A549 (cell line): ENCODE measurements around the gene HSD11B1L. TPM values are rescaled to one million over a fixed set of nuclear protein-coding genes. Genes with fewer than 3 reads are reported as not detected.

Experiments
- ATAC-seq, 2 experiments: fragments of 200-7000 bp in 1 of 2; fragments of >200 bp in 1 of 2; cut with Nextera tagmentation in 1 of 2; cut with Tn5 transposase in 1 of 2; 3 replicates each; pipeline versions ENCODE4 v1.8.0 to v1.9.1; 2018 to 2020; ENCODE audit warnings: mild to moderate bottlenecking in 1 of 2, moderate library complexity in 1 of 2
- CTCF ChIA-PET: fragments of 300-600 bp; sonication (Branson Sonifier 250); formaldehyde crosslinking; extraction: SDS; loops from one replicate; lab custom pipeline; 2021; ENCODE audit warnings: antibody characterized with exemption, inconsistent platforms; lab: Yijun Ruan, JAX
- POLR2A ChIA-PET: fragments of 350-600 bp; formaldehyde crosslinking; extraction: SDS; loops from one replicate; lab custom pipeline; 2021; ENCODE audit warnings: antibody characterized with exemption, inconsistent platforms; lab: Yijun Ruan, JAX
- DNase-seq, 2 experiments: peaks; one replicate each; pipeline versions ENCODE4 v3.0.0 to v3.0.0-alpha.2; 2011 to 2016; ENCODE audit warnings: low read depth in 1 of 2, low spot score in 1 of 2
- FAIRE-seq: peaks from 2 replicates; lab custom pipeline; 2011; peaks lifted over from hg19 to GRCh38; lab: Jason Lieb, UNC
- H3K27ac ChIP-seq, 2 experiments: fragments of >200 bp; sonication (Bioruptor Twin); formaldehyde crosslinking; 3 replicates each; pipeline ENCODE4 v1.5.1; 2016 to 2017
- H3K4me1 ChIP-seq: fragments of >200 bp; sonication (Bioruptor Twin); formaldehyde crosslinking; 3 replicates; pipeline ENCODE4 v1.6.1; 2016
- H3K4me2 ChIP-seq: fragments of >200 bp; sonication (Bioruptor Twin); formaldehyde crosslinking; 3 replicates; pipeline ENCODE4 v1.6.1; 2016
- H3K4me3 ChIP-seq: fragments of >200 bp; sonication (Bioruptor Twin); formaldehyde crosslinking; 3 replicates; pipeline ENCODE4 v1.5.1; 2016
- H3K9me3 ChIP-seq: fragments of >200 bp; sonication (Bioruptor Twin); formaldehyde crosslinking; 3 replicates; pipeline ENCODE4 v1.6.1; 2016
- CBX2 ChIP-seq: fragments of 200-600 bp; sonication (generic); IDR thresholded peaks from 2 replicates; pipeline ENCODE4 v1.6.1; 2016; ENCODE audit warnings: low read depth, mild to moderate bottlenecking, borderline replicate concordance
- CEBPB ChIP-seq, 2 experiments: fragments of >200 bp in 1 of 2; sonication (Bioruptor Twin) in 1 of 2; formaldehyde crosslinking in 1 of 2; IDR thresholded peaks; 2 replicates each; pipeline ENCODE4 v1.6.1; 2012 to 2016
- EHMT2 ChIP-seq: fragments of 200-600 bp; sonication (generic); IDR thresholded peaks from 2 replicates; pipeline ENCODE4 v1.6.1; 2016; ENCODE audit warnings: antibody characterized with exemption, low read depth, mild to moderate bottlenecking, moderate library complexity
- FOSL2 ChIP-seq, 2 experiments: fragments of 450-650 bp in 1 of 2; fragments of >200 bp in 1 of 2; sonication (Bioruptor Twin) in 1 of 2; formaldehyde crosslinking; IDR thresholded peaks; 2 replicates each; pipeline versions ENCODE4 v1.5.0 to v1.6.1; 2016 to 2020; ENCODE audit warnings: mild to moderate bottlenecking in 1 of 2, moderate library complexity in 1 of 2
- FOXS1 ChIP-seq: fragments of 250-450 bp; sonication (Bioruptor Pico); IDR thresholded peaks from 2 replicates; pipeline ENCODE4 v1.5.0; 2020; ENCODE audit warnings: mild to moderate bottlenecking, moderate library complexity
- HES2 ChIP-seq: fragments of >200 bp; sonication (Bioruptor Twin); formaldehyde crosslinking; IDR thresholded peaks from 2 replicates; pipeline ENCODE4 v1.6.1; 2016
- HEYL ChIP-seq: fragments of 250-450 bp; sonication (Bioruptor Pico); IDR thresholded peaks from 2 replicates; pipeline ENCODE4 v1.8.0; 2021; ENCODE audit warnings: mild to moderate bottlenecking, moderate library complexity
- HOXA7 ChIP-seq: fragments of 250-450 bp; sonication (Bioruptor Pico); IDR thresholded peaks from 2 replicates; pipeline ENCODE4 v1.5.0; 2020; ENCODE audit warnings: mild to moderate bottlenecking, moderate library complexity
- HOXB13 ChIP-seq: fragments of 250-450 bp; sonication (Bioruptor Pico); IDR thresholded peaks from 2 replicates; pipeline ENCODE4 v1.5.0; 2020; ENCODE audit warnings: low read depth, mild to moderate bottlenecking, moderate library complexity
- JUNB ChIP-seq: fragments of >200 bp; sonication (Bioruptor Twin); formaldehyde crosslinking; IDR thresholded peaks from 2 replicates; pipeline ENCODE4 v1.6.1; 2016
- KDM5A ChIP-seq: fragments of 200-600 bp; sonication (generic); IDR thresholded peaks from 2 replicates; pipeline ENCODE4 v1.6.1; 2016; ENCODE audit warnings: antibody characterized with exemption, mild to moderate bottlenecking
- MYC ChIP-seq: IDR thresholded peaks from 2 replicates; pipeline ENCODE4 v1.6.1; 2012; ENCODE audit warnings: mild to moderate bottlenecking, inconsistent platforms, low read length, improper control_type of control experiment, borderline replicate concordance
- NPAS2 ChIP-seq: fragments of 250-450 bp; sonication (Bioruptor Pico); IDR thresholded peaks from 2 replicates; pipeline ENCODE4 v1.8.0; 2022; ENCODE audit warnings: mild to moderate bottlenecking, moderate library complexity, borderline replicate concordance
- RARB ChIP-seq: fragments of 250-450 bp; sonication (Bioruptor Pico); IDR thresholded peaks from 2 replicates; pipeline ENCODE4 v1.8.0; 2021; ENCODE audit warnings: mild to moderate bottlenecking, moderate library complexity
- RNF2 ChIP-seq: fragments of 200-600 bp; sonication (generic); IDR thresholded peaks from 2 replicates; pipeline ENCODE4 v1.6.1; 2016; ENCODE audit warnings: low read depth, mild to moderate bottlenecking, antibody characterized with exemption, moderate library complexity, borderline replicate concordance
- SMC3 ChIP-seq: fragments of >200 bp; sonication (Bioruptor Twin); formaldehyde crosslinking; IDR thresholded peaks from 3 replicates; pipeline ENCODE4 v1.6.1; 2018; ENCODE audit warnings: inconsistent platforms
- ZC3H11A ChIP-seq: fragments of 450-650 bp; IDR thresholded peaks from 2 replicates; pipeline ENCODE4 v1.6.1; 2014; ENCODE audit warnings: antibody characterized with exemption, mild to moderate bottlenecking
- ZFP36 ChIP-seq: fragments of 450-650 bp; IDR thresholded peaks from 2 replicates; pipeline ENCODE4 v1.6.1; 2014; ENCODE audit warnings: borderline replicate concordance; ENCODE audit not compliant: partially characterized antibody
- WGBS: methylation state at CpG from one replicate; pipeline ENCODE4 v1.1.6; 2017; ENCODE audit errors: missing lambda C conversion rate; 5-methylcytosine and 5-hydroxymethylcytosine counted together
- polyA plus RNA-seq, 4 experiments: library from polyadenylated mRNA; depleted of rRNA in 3 of 4; stranded (reverse); fragments of >200 nt; fragmentation: RNase III in 1 of 4; extraction: RNeasy Plus Mini Kit Qiagen cat#74134 plus additional on column Dnase treatment in 1 of 4; gene quantifications; 2 replicates in 3 of 4; 3 replicates in 1 of 4; pipeline ENCODE4 v1.2.3, GENCODE V29; 2011 to 2017
- TF ChIP-seq, protein P1 (sequence below): fragments of >200 bp; sonication (Bioruptor Twin); formaldehyde crosslinking; IDR thresholded peaks from 3 replicates; pipeline ENCODE4 v1.6.1; 2016
- TF ChIP-seq, protein P2 (sequence below): IDR thresholded peaks from 2 replicates; pipeline ENCODE4 v1.6.1; 2012

Gene HSD11B1L
- polyA plus RNA-seq, 2 of the 4 experiments (the other 2 are of a cell fraction), result 2.8 to 4.8 TPM

GRCh38 chr19:5711025-5711424, 30.2 kb downstream of the HSD11B1L start (continued):
- TF ChIP-seq, protein P1, sequence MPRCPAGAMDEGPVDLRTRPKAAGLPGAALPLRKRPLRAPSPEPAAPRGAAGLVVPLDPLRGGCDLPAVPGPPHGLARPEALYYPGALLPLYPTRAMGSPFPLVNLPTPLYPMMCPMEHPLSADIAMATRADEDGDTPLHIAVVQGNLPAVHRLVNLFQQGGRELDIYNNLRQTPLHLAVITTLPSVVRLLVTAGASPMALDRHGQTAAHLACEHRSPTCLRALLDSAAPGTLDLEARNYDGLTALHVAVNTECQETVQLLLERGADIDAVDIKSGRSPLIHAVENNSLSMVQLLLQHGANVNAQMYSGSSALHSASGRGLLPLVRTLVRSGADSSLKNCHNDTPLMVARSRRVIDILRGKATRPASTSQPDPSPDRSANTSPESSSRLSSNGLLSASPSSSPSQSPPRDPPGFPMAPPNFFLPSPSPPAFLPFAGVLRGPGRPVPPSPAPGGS, result no peak
- TF ChIP-seq HES2 (no peak), HOXA7 (CRISPR knock-in tag) (no peak), FOSL2 (IDR thresholded peaks at IDR 0.05) (no peak), FOSL2 (CRISPR knock-in tag; IDR thresholded peaks at IDR 0.05) (no peak), CBX2 (no peak)
- TF ChIP-seq, all 56 proteins: peak for 0

DNA sequence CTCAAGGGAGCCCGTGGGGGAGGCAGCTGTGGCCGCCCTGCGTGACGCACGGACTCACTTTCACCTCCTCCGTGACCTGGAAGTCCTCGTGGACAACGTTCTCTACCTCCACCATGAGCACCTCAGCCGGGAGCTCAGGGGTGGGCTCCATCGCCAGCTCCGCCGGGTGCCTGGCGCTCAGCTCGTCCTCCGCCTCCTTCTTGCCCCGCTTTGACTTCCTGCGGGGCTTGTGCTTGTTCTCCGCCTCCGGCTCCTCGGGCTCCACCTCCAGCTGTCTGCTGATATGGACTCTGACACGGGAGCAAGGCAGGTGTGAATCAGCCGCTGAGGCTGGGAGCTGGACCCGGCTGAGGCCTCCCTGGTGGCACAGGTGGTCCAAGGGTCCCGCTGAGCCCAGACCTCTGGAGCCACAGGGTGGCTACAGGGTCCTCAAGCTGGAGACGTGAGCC, 30.9 kb downstream of the HSD11B1L start:
- no peak for FAIRE-seq
- ATAC-seq, result no peak
- no peak for TF ChIP-seq ZC3H11A
- 95% methylated on average over 25 of the region's 25 CpGs for WGBS
- no peak for DNase-seq
- ChIA-PET CTCF (interaction anchor here (0.9 to 3.1 kb wide), 4 partner anchors 8 to 25 kb away, joined by 5 to 14 read pairs (median 10); partner anchors contain the start of genes CATSPERD, LONP1 and RPL36), POLR2A (interaction anchor here (1.0 kb wide), 1 partner anchor 22 kb away, joined by 3 read pairs; the partner anchor contains the start of gene RPL36)
- Histone ChIP-seq H3K27ac (no peak overlapping the region), H3K9me3 (no peaks in the 10 kb centered on the region), H3K4me3 (no peak overlapping the region), H3K4me2 (no peak overlapping the region), H3K4me1 (no peaks in the 10 kb centered on the region)

DNA sequence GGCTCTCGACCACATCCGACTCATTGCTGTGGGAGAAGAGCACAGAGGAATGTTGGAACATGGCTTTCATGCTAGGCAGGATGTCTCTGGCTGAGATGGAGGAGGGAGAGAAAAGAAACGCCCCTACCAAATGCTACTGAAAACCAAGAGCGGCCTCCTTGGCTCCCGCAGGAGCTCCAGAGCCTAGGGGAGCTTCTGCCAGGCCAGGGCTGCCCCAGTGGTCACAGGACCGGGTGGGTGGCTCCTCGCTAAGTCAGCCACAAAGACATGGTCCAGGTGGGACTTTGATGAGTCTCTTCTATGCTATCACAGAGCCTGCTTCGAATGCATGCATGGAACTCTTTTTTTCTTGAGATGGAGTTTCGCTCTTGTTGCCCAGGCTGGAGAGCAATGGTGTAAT, 32.4 kb downstream of the HSD11B1L start:
- ChIA-PET POLR2A (no interaction called here), CTCF (interaction anchor here (2.5 to 3.1 kb wide), 2 partner anchors 24 to 26 kb away, joined by 9 to 14 read pairs; partner anchors contain the start of gene RPL36)
- Histone ChIP-seq H3K27ac (no peak overlapping the region), H3K9me3 (no peaks in the 10 kb centered on the region), H3K4me3 (no peak overlapping the region), H3K4me1 (peaks cover 11% of the 10 kb centered on the region; the same call in 2 of the 3 replicates), H3K4me2 (no peak overlapping the region)
- 91% methylated on average over 9 of the region's 9 CpGs for WGBS
- DNase-seq (no peak), FAIRE-seq (no peak), ATAC-seq (no peak)
- TF ChIP-seq FOXS1 (CRISPR knock-in tag) (no peak), HOXA7 (CRISPR knock-in tag) (no peak), NPAS2 (CRISPR knock-in tag) (no peak), KDM5A (no peak), MYC (no peak), CEBPB (IDR thresholded peaks at IDR 0.05) (no peak), RARB (CRISPR knock-in tag) (no peak), FOSL2 (IDR thresholded peaks at IDR 0.05) (no peak), FOSL2 (CRISPR knock-in tag; IDR thresholded peaks at IDR 0.05) (no peak), HEYL (no peak), HOXB13 (CRISPR knock-in tag) (no peak), RNF2 (no peak), ZFP36 (no peak), JUNB (no peak)
- TF ChIP-seq, protein P1, result no peak

GRCh38 chr19:5714816-5715215, 34.0 kb downstream of the HSD11B1L start:
- WGBS, result 93% methylated on average over 9 of the region's 10 CpGs
- CTCF ChIA-PET, result no interaction called here
- no peak for ATAC-seq
- Histone ChIP-seq H3K4me1 (peaks cover 11% of the 10 kb centered on the region; the same call in 2 of the 3 replicates), H3K4me2 (no peak overlapping the region)
- POLR2A ChIA-PET, result no interaction called here
- FAIRE-seq, result no peak
- no peak for TF ChIP-seq EHMT2
- TF ChIP-seq RNF2, result no peak
- TF ChIP-seq SMC3, result no peak
- TF ChIP-seq, protein P2, sequence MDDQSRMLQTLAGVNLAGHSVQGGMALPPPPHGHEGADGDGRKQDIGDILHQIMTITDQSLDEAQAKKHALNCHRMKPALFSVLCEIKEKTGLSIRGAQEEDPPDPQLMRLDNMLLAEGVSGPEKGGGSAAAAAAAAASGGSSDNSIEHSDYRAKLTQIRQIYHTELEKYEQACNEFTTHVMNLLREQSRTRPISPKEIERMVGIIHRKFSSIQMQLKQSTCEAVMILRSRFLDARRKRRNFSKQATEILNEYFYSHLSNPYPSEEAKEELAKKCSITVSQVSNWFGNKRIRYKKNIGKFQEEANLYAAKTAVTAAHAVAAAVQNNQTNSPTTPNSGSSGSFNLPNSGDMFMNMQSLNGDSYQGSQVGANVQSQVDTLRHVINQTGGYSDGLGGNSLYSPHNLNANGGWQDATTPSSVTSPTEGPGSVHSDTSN, result no peak
- TF ChIP-seq, all 56 proteins: peak for 0
- Histone ChIP-seq H3K9me3 (no peaks in the 10 kb centered on the region), H3K27ac (no peak overlapping the region), H3K4me3 (no peak overlapping the region)
- DNase-seq, result no peak
